Measurements from ENCODE around the gene SLX9.

- TF ChIP-seq SUZ12 (IDR thresholded peaks at IDR 0.05; ENCODE audit: extremely low read depth, insufficient read depth, insufficient read length) (no peak), YY1 (IDR thresholded peaks at IDR 0.05; ENCODE audit: insufficient read depth, insufficient read length) (no peak)
These were observed 49.4 kb upstream of the SLX9 start for GRCh38 chr21:44890338-44890931.

Data from NT2/D1 (cell line).